Smooth muscle cell (in vitro differentiated cells): ENCODE measurements around the gene PSMD7. TPM values are rescaled to one million over a fixed set of nuclear protein-coding genes. Genes with fewer than 3 reads are reported as not detected.

ENCODE experiments used
- DNase-seq: peaks from one replicate; lab custom pipeline; 2025; ENCODE audit not compliant: unreplicated experiment; lab: John Stamatoyannopoulos, UW
- H2AFZ ChIP-seq: fragments of 200-600 bp; sonication (generic); 2 replicates; pipeline ENCODE4 v1.6.0; 2016; ENCODE audit warnings: antibody characterized with exemption, low read depth, mild to moderate bottlenecking
- H3F3A ChIP-seq: fragments of 200-600 bp; sonication (generic); 2 replicates; pipeline ENCODE4 v1.6.0; 2017; ENCODE audit warnings: antibody characterized with exemption, low read depth
- H3K27ac ChIP-seq: fragments of 200-600 bp; sonication (generic); 2 replicates; pipeline ENCODE4 v1.5.1; 2016; ENCODE audit warnings: low read depth, mild to moderate bottlenecking
- H3K27me3 ChIP-seq: fragments of 200-600 bp; sonication (generic); 2 replicates; pipeline ENCODE4 v1.6.1; 2016; ENCODE audit warnings: low read depth, mild to moderate bottlenecking
- H3K36me3 ChIP-seq: fragments of 200-600 bp; sonication (generic); 2 replicates; pipeline ENCODE4 v1.5.1; 2016; ENCODE audit warnings: low read depth
- H3K4me1 ChIP-seq: fragments of 200-600 bp; sonication (generic); 2 replicates; pipeline ENCODE4 v1.5.1; 2016; ENCODE audit warnings: low read depth
- H3K4me2 ChIP-seq: fragments of 200-600 bp; sonication (generic); 2 replicates; pipeline ENCODE4 v1.6.0; 2016; ENCODE audit warnings: mild to moderate bottlenecking
- H3K4me3 ChIP-seq: fragments of 200-600 bp; sonication (generic); 2 replicates; pipeline ENCODE4 v1.5.1; 2016; ENCODE audit warnings: mild to moderate bottlenecking
- H3K79me2 ChIP-seq: fragments of 200-600 bp; sonication (generic); 2 replicates; pipeline ENCODE4 v1.6.0; 2016; ENCODE audit warnings: low read depth, mild to moderate bottlenecking
- H3K9ac ChIP-seq: fragments of 200-600 bp; sonication (generic); 2 replicates; pipeline ENCODE4 v1.6.0; 2016; ENCODE audit warnings: low read depth
- H3K9me3 ChIP-seq: fragments of 200-600 bp; sonication (generic); replicated peaks from 2 replicates; pipeline ENCODE4 v1.5.1; 2016; ENCODE audit warnings: low read depth
- H4K20me1 ChIP-seq: fragments of 200-600 bp; sonication (generic); 2 replicates; pipeline ENCODE4 v1.6.0; 2016; ENCODE audit warnings: low read depth
- WGBS: methylation state at CpG from one replicate; pipeline ENCODE4 v1.1.7; 2016; ENCODE audit warnings: low lambda C conversion rate; 5-methylcytosine and 5-hydroxymethylcytosine counted together
- polyA plus RNA-seq: library from polyadenylated mRNA; unstranded; fragments of >200 nt; fragmentation: Nextera tagmentation; extraction: Ambion mirVana; gene quantifications from 2 replicates; pipeline ENCODE4 v1.2.1, GENCODE V29; 2016
- total RNA-seq: library from RNA; depleted of rRNA; stranded (reverse); fragments of >200 nt; gene quantifications from 2 replicates; pipeline ENCODE4 v1.2.3, GENCODE V29; 2014
- TF ChIP-seq, protein P1 (sequence below): fragments of 200-600 bp; sonication (generic); IDR thresholded peaks from 2 replicates; pipeline ENCODE4 v1.5.1; 2017; ENCODE audit warnings: borderline replicate concordance, mild to moderate bottlenecking, antibody characterized with exemption; ENCODE audit not compliant: insufficient read depth, poor library complexity, severe bottlenecking

PSMD7 gene
- total and polyA plus RNA-seq, 2 experiments from 2014 or later: 79.9 to 137 TPM

DNA sequence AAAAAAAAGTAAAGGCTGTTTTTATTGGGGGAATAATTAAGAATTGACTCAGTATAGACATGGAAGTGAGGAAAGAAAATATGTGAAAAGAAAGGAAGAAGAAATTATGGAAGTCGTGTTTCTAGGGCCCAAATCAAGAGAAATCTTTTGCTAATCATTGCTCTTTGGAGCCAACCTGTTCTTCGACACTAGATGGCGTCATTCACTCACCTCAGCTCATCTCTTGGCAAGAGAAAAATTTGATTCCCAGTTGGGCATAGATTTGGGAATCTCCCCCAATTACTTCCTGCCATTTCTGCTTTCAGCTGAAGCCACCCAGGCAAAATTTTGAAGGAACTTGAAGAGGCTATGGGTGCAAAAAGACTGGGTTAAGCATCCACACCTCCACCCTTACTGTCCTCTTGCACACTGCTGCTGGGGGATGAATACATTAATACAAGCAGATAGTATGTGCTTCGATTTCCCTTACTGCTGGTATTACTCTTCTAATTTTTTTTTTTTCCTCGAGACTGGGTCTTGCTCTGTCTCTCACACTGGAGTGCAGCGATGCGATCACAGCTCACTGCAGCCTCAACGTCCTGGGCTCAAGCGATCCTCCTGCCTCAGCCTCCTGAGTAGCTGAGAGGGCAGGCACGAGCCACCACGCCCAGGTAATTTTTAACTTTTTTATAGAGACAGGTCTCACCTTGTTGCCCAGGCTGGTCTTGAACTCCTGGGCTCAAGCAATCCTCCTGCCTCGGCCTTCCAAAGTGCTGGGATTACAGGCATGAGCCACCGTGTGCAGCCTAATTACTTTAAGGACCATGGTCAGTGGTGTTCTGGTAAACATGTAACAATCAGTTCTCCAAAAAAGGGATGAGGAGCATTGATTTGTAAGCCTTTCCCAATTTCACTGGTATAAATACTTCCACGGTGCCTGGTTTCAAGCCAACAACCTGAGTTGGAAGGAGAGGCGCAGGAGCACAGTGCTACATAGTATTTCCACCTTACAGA lies 13.5 kb downstream of the PSMD7 start:
- Histone ChIP-seq H3K9ac (no peak overlapping the region), H2AFZ (no peak overlapping the region), H3K4me1 (no peaks in the 10 kb centered on the region), H3K9me3 (no peaks in the 10 kb centered on the region), H3K79me2 (no peaks in the 10 kb centered on the region), H3F3A (peaks cover 9% of the 10 kb centered on the region), H3K4me3 (no peak overlapping the region), H3K27ac (no peak overlapping the region), H3K4me2 (no peak overlapping the region), H4K20me1 (no peaks in the 10 kb centered on the region), H3K27me3 (no peaks in the 10 kb centered on the region), H3K36me3 (peaks cover 6% of the 10 kb centered on the region)
- WGBS: 77% methylated on average over 15 of the region's 15 CpGs
- DNase-seq: no peak
- TF ChIP-seq, protein P1, sequence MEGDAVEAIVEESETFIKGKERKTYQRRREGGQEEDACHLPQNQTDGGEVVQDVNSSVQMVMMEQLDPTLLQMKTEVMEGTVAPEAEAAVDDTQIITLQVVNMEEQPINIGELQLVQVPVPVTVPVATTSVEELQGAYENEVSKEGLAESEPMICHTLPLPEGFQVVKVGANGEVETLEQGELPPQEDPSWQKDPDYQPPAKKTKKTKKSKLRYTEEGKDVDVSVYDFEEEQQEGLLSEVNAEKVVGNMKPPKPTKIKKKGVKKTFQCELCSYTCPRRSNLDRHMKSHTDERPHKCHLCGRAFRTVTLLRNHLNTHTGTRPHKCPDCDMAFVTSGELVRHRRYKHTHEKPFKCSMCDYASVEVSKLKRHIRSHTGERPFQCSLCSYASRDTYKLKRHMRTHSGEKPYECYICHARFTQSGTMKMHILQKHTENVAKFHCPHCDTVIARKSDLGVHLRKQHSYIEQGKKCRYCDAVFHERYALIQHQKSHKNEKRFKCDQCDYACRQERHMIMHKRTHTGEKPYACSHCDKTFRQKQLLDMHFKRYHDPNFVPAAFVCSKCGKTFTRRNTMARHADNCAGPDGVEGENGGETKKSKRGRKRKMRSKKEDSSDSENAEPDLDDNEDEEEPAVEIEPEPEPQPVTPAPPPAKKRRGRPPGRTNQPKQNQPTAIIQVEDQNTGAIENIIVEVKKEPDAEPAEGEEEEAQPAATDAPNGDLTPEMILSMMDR: peak; percentile 62

GRCh38 chr16:74315059-74315458 lies 18.4 kb downstream of the PSMD7 start:
- H3K27me3 ChIP-seq: no peaks in the 10 kb centered on the region

GRCh38 chr16:74320707-74321106 lies 24.1 kb downstream of the PSMD7 start:
- H3K27ac ChIP-seq: no peak overlapping the region
- DNase-seq: no peak
- H3K4me3 ChIP-seq: no peak overlapping the region
- H3F3A ChIP-seq: no peaks in the 10 kb centered on the region
- no peak overlapping the region for H2AFZ ChIP-seq
- H3K4me1 ChIP-seq: no peaks in the 10 kb centered on the region
- H3K9ac ChIP-seq: no peak overlapping the region
- H3K27me3 ChIP-seq: no peaks in the 10 kb centered on the region
- H3K4me2 ChIP-seq: no peak overlapping the region
- TF ChIP-seq, protein P1: no peak
- no peaks in the 10 kb centered on the region for H3K36me3 ChIP-seq
- H3K79me2 ChIP-seq: no peaks in the 10 kb centered on the region
- no peaks in the 10 kb centered on the region for H4K20me1 ChIP-seq
- WGBS: 91% methylated on average over 6 of the region's 6 CpGs
- no peaks in the 10 kb centered on the region for H3K9me3 ChIP-seq

More at GRCh38 chr16:74315059-74315458, 18.4 kb downstream of the PSMD7 start:
- no peak overlapping the region for H3K9ac ChIP-seq
- 97% methylated on average over 7 of the region's 7 CpGs for WGBS
- TF ChIP-seq, protein P1: no peak
- DNase-seq: no peak
- H3K4me3 ChIP-seq: no peak overlapping the region
- H4K20me1 ChIP-seq: no peaks in the 10 kb centered on the region
- H3K79me2 ChIP-seq: no peaks in the 10 kb centered on the region
- H3F3A ChIP-seq: no peaks in the 10 kb centered on the region
- no peak overlapping the region for H3K4me2 ChIP-seq
- no peaks in the 10 kb centered on the region for H3K36me3 ChIP-seq
- H2AFZ ChIP-seq: no peak overlapping the region
- no peak overlapping the region for H3K27ac ChIP-seq
- no peaks in the 10 kb centered on the region for H3K4me1 ChIP-seq
- H3K9me3 ChIP-seq: no peaks in the 10 kb centered on the region

- 100% methylated on average over 2 of the region's 2 CpGs for WGBS
- H3K4me3 ChIP-seq: no peak overlapping the region
- DNase-seq: no peak
- H3K27me3 ChIP-seq: no peaks in the 10 kb centered on the region
- H3K4me2 ChIP-seq: no peak overlapping the region
- H3K4me1 ChIP-seq: no peaks in the 10 kb centered on the region
- H3K9me3 ChIP-seq: no peaks in the 10 kb centered on the region
- no peak overlapping the region for H2AFZ ChIP-seq
- H3F3A ChIP-seq: no peaks in the 10 kb centered on the region
- TF ChIP-seq, protein P1: no peak
- H3K9ac ChIP-seq: no peak overlapping the region
- no peaks in the 10 kb centered on the region for H4K20me1 ChIP-seq
- H3K36me3 ChIP-seq: no peaks in the 10 kb centered on the region
- H3K79me2 ChIP-seq: no peaks in the 10 kb centered on the region
- no peak overlapping the region for H3K27ac ChIP-seq
Measured at GRCh38 chr16:74321356-74321755, 24.7 kb downstream of the PSMD7 start.
